Left lung (tissue), 10 donors: ENCODE measurements around the gene UNC5C. TPM values are rescaled to one million over a fixed set of nuclear protein-coding genes. Genes with fewer than 3 reads are reported as not detected.

Experiments used
- ATAC-seq: fragments of 200-7000 bp; cut with Tn5 transposase; one replicate; pipeline ENCODE4 v1.9.1; 2020; ENCODE audit warnings: moderate library complexity
- DNase-seq, 4 donors: peaks; one replicate each; pipeline ENCODE4 v3.0.0-alpha.2; 2013 to 2020
- H3K27ac ChIP-seq, 2 donors: fragments of 200-600 bp; sonication (generic) in 1 of 2; one replicate each; pipeline versions ENCODE4 v1.5.0 to v1.8.0; 2020 to 2021
- H3K27me3 ChIP-seq, 2 donors: fragments of 200-600 bp; sonication (generic) in 1 of 2; one replicate each; pipeline versions ENCODE4 v1.5.0 to v1.8.0; 2020 to 2021
- H3K36me3 ChIP-seq, 2 donors: fragments of 200-600 bp; sonication (generic) in 1 of 2; one replicate each; pipeline versions ENCODE4 v1.5.0 to v1.8.0; 2020 to 2021
- H3K4me1 ChIP-seq, 2 donors: fragments of 200-600 bp; one replicate each; pipeline ENCODE4 v1.8.0; 2021
- H3K4me3 ChIP-seq, 2 donors: fragments of 200-600 bp; sonication (generic) in 1 of 2; one replicate each; pipeline versions ENCODE4 v1.5.0 to v1.8.0; 2020 to 2021; ENCODE audit warnings: mild to moderate bottlenecking in 1 of 2
- H3K9me3 ChIP-seq, 2 donors: fragments of 200-600 bp; sonication (generic) in 1 of 2; one replicate each; pipeline versions ENCODE4 v1.5.0 to v1.8.0; 2020 to 2021
- intact Hi-C, 2 donors: fragments of 100-400 bp; cut with DNase I; formaldehyde crosslinking; loops; one replicate each; pipeline versions ENCODE4 v1.11.2 to v1.14.2; 2022
- polyA plus RNA-seq, 6 donors: library from polyadenylated mRNA; unstranded; fragments of 120-200 nt; gene quantifications; one replicate each; pipeline ENCODE4 v1.2.1, GENCODE V29; 2013; ENCODE audit not compliant: insufficient read length in 6 of 6
- total RNA-seq, 2 donors: library from RNA; stranded (reverse); fragmentation: NEBNext Ultra II Directional; extraction: Animal tissue kit (Norgen Biotek cat#: 25700); gene quantifications; one replicate each; pipeline ENCODE4 v1.2.1, GENCODE V29; 2021
- TF ChIP-seq, protein P1 (sequence below), 2 donors: fragments of 200-600 bp; sonication (generic) in 1 of 2; IDR thresholded peaks; one replicate each; pipeline versions ENCODE4 v1.5.0 to v1.8.0; 2021; ENCODE audit warnings: antibody characterized with exemption in 2 of 2
- donor health status: DM: no; HTN: yes; CAD: no.
- donor health status: DM: no; HTN: no; CAD: no.

Gene UNC5C
- total and polyA plus RNA-seq, 8 donors = 9.0 to 49.5 (median 40.5) TPM

DNA sequence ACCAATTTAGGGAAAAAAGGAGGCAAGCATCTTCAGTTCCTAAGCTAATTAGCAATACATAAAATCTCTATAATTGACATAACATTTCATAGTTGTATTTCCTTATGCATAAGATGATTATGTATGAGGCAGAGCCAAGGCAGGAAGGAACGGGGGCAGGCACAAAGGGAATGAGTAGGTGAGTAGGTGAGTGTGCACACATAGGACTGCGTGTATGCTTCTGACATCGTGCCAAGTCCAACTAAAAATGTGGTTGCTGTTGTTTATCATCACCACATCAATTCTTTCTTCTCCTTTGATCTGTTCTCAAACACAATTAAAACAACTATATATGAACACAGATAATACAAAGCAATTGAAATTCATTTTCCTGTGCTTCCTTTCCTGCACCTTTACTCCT is 131.2 kb downstream of the UNC5C start:
- H3K27me3 ChIP-seq = no peaks in the 10 kb centered on the region

DNA sequence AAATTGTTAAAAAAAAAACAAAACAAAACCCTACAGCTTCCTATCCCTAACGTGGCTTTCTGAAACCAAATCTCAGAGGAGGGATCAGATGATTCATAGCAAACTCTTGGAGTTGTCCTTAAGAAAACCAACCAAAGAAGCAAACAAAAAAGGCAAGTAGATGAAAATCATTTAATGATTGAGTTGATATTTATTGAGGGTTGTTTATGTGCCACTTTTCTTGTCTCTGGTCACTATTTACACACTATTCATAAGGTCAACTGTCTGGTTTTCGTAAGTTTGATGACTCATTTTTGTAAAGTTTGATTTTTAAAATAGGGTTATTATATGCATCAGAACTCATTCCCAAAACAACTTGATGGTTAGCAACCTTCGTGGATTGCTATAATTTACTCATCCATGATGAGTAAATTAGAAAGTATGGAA is 133.4 kb downstream of the UNC5C start:
- intact Hi-C loops = no loop called here
- H3K36me3 ChIP-seq = no peaks in the 10 kb centered on the region
- DNase-seq (no peak), ATAC-seq (no peak)
- H3K4me1 ChIP-seq = no peaks in the 10 kb centered on the region
- no peak overlapping the region for H3K4me3 ChIP-seq
- no peaks in the 10 kb centered on the region for H3K9me3 ChIP-seq
- H3K27me3 ChIP-seq = no peaks in the 10 kb centered on the region
- H3K27ac ChIP-seq = no peak overlapping the region
- TF ChIP-seq, protein P1, sequence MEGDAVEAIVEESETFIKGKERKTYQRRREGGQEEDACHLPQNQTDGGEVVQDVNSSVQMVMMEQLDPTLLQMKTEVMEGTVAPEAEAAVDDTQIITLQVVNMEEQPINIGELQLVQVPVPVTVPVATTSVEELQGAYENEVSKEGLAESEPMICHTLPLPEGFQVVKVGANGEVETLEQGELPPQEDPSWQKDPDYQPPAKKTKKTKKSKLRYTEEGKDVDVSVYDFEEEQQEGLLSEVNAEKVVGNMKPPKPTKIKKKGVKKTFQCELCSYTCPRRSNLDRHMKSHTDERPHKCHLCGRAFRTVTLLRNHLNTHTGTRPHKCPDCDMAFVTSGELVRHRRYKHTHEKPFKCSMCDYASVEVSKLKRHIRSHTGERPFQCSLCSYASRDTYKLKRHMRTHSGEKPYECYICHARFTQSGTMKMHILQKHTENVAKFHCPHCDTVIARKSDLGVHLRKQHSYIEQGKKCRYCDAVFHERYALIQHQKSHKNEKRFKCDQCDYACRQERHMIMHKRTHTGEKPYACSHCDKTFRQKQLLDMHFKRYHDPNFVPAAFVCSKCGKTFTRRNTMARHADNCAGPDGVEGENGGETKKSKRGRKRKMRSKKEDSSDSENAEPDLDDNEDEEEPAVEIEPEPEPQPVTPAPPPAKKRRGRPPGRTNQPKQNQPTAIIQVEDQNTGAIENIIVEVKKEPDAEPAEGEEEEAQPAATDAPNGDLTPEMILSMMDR (IDR thresholded peaks at IDR 0.05) = no peak

More for the DNA sequence above, 131.2 kb downstream of the UNC5C start:
- Histone ChIP-seq H3K4me3 (no peak overlapping the region), H3K9me3 (no peaks in the 10 kb centered on the region), H3K27ac (no peak overlapping the region), H3K4me1 (no peaks in the 10 kb centered on the region), H3K36me3 (no peaks in the 10 kb centered on the region)
- intact Hi-C loops = no loop called here
- ATAC-seq = no peak
- TF ChIP-seq, protein P1 (IDR thresholded peaks at IDR 0.05) = no peak
- no peak for DNase-seq

DNA sequence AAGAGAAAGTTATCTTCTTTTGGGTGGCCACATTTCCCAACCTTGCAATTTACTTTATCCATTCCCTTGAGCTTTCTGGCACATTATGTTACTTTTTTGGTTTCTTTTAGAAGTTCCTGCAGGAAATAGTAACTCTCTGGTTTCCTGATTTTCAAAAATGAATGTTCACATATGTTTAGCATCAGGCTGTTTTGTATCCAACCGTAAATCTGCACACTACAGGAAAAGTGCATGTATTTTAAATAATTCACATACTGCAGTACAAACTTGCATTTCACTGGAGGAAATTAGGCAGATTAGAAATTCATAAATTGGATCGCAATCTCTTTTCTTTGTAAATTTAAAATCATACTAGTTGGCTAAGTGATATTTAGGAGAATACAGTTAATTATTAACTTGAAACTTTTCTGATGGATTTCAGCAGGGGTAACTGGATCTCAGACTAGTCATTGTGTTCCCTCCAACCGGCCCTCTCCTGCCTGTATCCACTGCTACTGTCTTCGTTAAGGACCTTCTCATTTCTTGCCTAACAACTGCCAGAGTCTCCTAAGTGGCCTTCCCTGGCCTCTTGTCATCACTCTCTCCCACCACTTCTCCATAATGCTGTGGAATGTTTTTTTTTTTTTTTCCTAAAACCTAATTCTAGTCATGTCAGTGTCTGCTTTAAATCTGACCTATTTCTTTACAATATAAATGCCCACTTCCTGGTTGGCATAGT is 137.2 kb downstream of the UNC5C start:
- no peak overlapping the region for H3K27ac ChIP-seq
- intact Hi-C loops = no loop called here
- no peaks in the 10 kb centered on the region for H3K36me3 ChIP-seq
- no peak overlapping the region for H3K4me3 ChIP-seq
- no peak for ATAC-seq
- no peaks in the 10 kb centered on the region for H3K9me3 ChIP-seq
- TF ChIP-seq, protein P1 (IDR thresholded peaks at IDR 0.05) = no peak
- H3K4me1 ChIP-seq = no peaks in the 10 kb centered on the region
- H3K27me3 ChIP-seq = no peaks in the 10 kb centered on the region
- no peak for DNase-seq

DNA sequence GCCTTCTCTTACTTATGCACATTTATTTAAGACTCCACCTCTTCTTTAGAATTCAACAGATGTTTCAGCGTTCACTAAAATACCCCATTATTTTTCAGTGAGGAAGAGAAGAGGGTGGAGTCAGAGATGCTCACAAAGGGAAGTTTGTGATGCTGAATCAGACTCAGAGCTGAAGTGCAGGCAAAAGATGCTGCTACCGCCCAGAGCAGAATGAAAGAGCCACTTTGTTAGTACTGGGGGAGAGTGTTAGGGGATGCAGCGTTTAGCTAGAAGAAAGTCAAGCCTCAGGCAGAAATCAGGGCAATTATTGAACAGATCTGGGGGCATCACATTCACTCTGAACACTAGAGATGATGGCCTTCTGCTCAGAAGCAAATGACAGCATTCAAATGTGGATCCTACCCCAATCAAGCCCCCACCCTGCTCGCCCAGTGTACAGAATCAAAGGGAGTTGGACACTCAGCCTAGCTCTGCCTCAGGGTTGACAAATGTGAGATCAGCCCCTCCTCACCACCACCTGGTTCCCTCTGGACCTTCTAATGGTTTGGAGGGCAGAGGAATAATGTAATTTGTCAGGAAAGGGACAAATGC is 138.3 kb downstream of the UNC5C start:
- H3K27ac ChIP-seq = no peak overlapping the region
- TF ChIP-seq, protein P1 (IDR thresholded peaks at IDR 0.05) = no peak
- intact Hi-C loops = no loop called here
- ATAC-seq (no peak), DNase-seq (no peak)
- no peaks in the 10 kb centered on the region for H3K9me3 ChIP-seq
- H3K4me3 ChIP-seq = no peak overlapping the region
- no peaks in the 10 kb centered on the region for H3K27me3 ChIP-seq
- H3K36me3 ChIP-seq = no peaks in the 10 kb centered on the region
- no peaks in the 10 kb centered on the region for H3K4me1 ChIP-seq

DNA sequence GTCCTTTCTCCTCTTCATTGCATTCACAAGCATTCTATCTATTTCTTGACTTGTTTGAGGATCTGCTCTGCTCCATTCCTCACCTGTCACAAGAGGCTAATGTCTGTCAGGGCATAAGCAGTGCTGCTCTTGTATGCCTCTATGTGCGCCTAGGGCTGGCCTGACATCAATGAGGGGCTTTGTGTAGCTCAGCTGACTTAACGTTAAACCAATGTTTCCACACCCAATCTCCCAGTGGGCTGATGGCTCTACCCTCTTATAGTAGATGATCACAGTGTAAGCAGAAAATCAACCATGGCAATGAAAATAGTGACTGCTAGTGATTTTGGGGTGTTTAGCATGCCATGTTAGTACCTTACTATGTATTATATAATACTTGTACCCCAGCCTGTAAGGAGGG is 139.0 kb downstream of the UNC5C start:
- TF ChIP-seq, protein P1 (IDR thresholded peaks at IDR 0.05) = no peak
- Histone ChIP-seq H3K27ac (no peak overlapping the region), H3K9me3 (no peaks in the 10 kb centered on the region), H3K4me1 (no peaks in the 10 kb centered on the region), H3K4me3 (no peak overlapping the region), H3K36me3 (no peaks in the 10 kb centered on the region), H3K27me3 (no peaks in the 10 kb centered on the region)
- intact Hi-C loops = no loop called here
- no peak for ATAC-seq
- DNase-seq = no peak
